Uterus (tissue), 4 donors: ENCODE data around the gene FOSB. TPM values are rescaled to one million over a fixed set of nuclear protein-coding genes. Genes with fewer than 3 reads are reported as not detected.
A peak's percentile ranks its signal among the peaks of the same experiment; 100 is the strongest.

Experiments
- DNase-seq, 2 donors: peaks; one replicate each; pipeline ENCODE4 v3.0.0-alpha.2; 2019 to 2020
- H3K27ac ChIP-seq, 2 donors: fragments of 200-600 bp; sonication (generic); 1 replicate in 1 of 2; 2 replicates in 1 of 2; pipeline ENCODE4 v1.5.1; 2016 to 2018
- H3K27me3 ChIP-seq, 2 donors: fragments of 200-600 bp; sonication (generic); one replicate each; pipeline ENCODE4 v1.5.1; 2018 to 2019; ENCODE audit warnings: control low read depth in 1 of 2
- H3K36me3 ChIP-seq, 2 donors: fragments of 200-600 bp; sonication (generic); one replicate each; pipeline ENCODE4 v1.5.1; 2019; ENCODE audit warnings: control low read depth in 1 of 2
- H3K4me1 ChIP-seq, 2 donors: fragments of 200-600 bp; sonication (generic); one replicate each; pipeline ENCODE4 v1.5.1; 2018 to 2019; ENCODE audit warnings: control low read depth in 1 of 2
- H3K4me3 ChIP-seq, 2 donors: fragments of 200-600 bp; sonication (generic); 1 replicate in 1 of 2; 2 replicates in 1 of 2; pipeline ENCODE4 v1.5.1; 2018 to 2019; ENCODE audit warnings: mild to moderate bottlenecking in 1 of 2
- H3K9me3 ChIP-seq, 2 donors: fragments of 200-600 bp; sonication (generic); one replicate each; pipeline ENCODE4 v1.5.1; 2019; ENCODE audit warnings: control low read depth in 1 of 2
- POLR2A ChIP-seq, 2 donors: fragments of 450-650 bp; IDR thresholded peaks; one replicate each; pipeline ENCODE4 v1.6.1; 2016; ENCODE audit warnings: antibody characterized with exemption in 2 of 2, mild to moderate bottlenecking in 1 of 2, moderate library complexity in 1 of 2
- intact Hi-C: fragments of 100-400 bp; cut with DNase I; formaldehyde crosslinking; loops from one replicate; pipeline ENCODE4 v1.15.1; 2023; ENCODE audit warnings: low total_unique reads
- total RNA-seq, 4 donors: library from RNA; depleted of rRNA in 3 of 4; stranded (reverse); fragments of >200 nt in 3 of 4; gene quantifications; one replicate each; pipeline versions ENCODE4 v1.1.0 to v1.2.4, GENCODE V29; 2014 to 2023
- TF ChIP-seq, protein P1 (sequence below), 4 experiments: fragments of 200-600 bp in 2 of 4; fragments of 450-650 bp in 2 of 4; sonication (generic) in 2 of 4; IDR thresholded peaks; one replicate each; pipeline ENCODE4 v1.5.1; 2016 to 2019; ENCODE audit warnings: antibody characterized with exemption in 4 of 4, mild to moderate bottlenecking in 2 of 4, moderate library complexity in 1 of 4
- donor health status: DM: yes; HTN: yes; CAD: no.

The FOSB gene
- total RNA-seq, 4 donors from 2014 or later = 8.1 to 52.1 (median 28.6) TPM; not detected in 1

DNA sequence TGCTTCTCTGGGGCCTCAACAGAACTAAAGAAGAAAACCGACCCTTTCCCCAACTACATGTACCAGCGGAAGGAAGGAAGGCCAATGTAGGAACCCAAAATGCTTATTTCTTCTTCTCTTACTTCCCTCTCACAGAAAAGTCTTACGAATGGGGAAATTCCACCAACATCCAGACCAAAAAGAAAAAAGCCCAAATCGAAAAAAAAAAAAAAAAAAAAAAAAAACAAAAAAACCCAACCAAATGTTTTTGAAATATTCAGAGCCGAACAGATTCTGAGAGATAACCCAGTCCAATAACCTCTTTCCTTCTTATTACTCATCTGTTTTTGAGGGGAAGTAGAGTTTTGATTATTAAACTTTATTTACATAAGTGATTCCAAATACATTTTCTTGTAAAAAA lies 34.3 kb downstream of the FOSB start:
- intact Hi-C loops = no loop called here
- no peak overlapping the region for H3K4me3 ChIP-seq
- no peak overlapping the region for H3K27ac ChIP-seq
- no peak for DNase-seq
- no peaks in the 10 kb centered on the region for H3K4me1 ChIP-seq
- TF ChIP-seq POLR2A (IDR thresholded peaks at IDR 0.05) = no peak
- TF ChIP-seq, protein P1, sequence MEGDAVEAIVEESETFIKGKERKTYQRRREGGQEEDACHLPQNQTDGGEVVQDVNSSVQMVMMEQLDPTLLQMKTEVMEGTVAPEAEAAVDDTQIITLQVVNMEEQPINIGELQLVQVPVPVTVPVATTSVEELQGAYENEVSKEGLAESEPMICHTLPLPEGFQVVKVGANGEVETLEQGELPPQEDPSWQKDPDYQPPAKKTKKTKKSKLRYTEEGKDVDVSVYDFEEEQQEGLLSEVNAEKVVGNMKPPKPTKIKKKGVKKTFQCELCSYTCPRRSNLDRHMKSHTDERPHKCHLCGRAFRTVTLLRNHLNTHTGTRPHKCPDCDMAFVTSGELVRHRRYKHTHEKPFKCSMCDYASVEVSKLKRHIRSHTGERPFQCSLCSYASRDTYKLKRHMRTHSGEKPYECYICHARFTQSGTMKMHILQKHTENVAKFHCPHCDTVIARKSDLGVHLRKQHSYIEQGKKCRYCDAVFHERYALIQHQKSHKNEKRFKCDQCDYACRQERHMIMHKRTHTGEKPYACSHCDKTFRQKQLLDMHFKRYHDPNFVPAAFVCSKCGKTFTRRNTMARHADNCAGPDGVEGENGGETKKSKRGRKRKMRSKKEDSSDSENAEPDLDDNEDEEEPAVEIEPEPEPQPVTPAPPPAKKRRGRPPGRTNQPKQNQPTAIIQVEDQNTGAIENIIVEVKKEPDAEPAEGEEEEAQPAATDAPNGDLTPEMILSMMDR (IDR thresholded peaks at IDR 0.05) = no peak
- no peaks in the 10 kb centered on the region for H3K36me3 ChIP-seq
- H3K27me3 ChIP-seq = peaks cover 0 to 4% of the 10 kb centered on the region in 2 donors
- H3K9me3 ChIP-seq = no peaks in the 10 kb centered on the region

DNA sequence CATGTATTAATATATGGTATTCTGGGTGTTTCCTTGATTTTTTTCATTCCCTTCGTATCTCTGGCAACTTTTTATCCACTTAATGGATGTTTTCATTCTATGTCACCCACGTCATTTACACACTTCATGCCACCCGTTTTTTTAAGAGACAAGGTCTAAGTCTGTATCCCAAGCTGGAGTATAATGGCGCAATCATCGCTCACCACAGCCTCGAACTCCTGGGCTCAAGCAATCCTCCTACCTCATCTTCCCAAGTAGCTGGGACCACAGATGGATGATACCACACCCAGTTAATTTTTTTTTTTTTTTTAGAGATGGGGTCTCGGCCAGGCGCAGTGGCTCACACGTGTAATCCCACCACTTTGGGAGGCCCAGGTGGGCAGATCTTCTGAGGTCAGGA lies 36.1 kb downstream of the FOSB start:
- DNase-seq = no peak
- H3K36me3 ChIP-seq = no peaks in the 10 kb centered on the region
- H3K27me3 ChIP-seq = peaks cover 0 to 2% of the 10 kb centered on the region in 2 donors
- no peaks in the 10 kb centered on the region for H3K4me1 ChIP-seq
- intact Hi-C loops = no loop called here
- H3K4me3 ChIP-seq = no peak overlapping the region
- no peak overlapping the region for H3K27ac ChIP-seq
- H3K9me3 ChIP-seq = no peaks in the 10 kb centered on the region
- TF ChIP-seq, protein P1 (IDR thresholded peaks at IDR 0.05) = no peak
- TF ChIP-seq POLR2A (IDR thresholded peaks at IDR 0.05) = no peak

DNA sequence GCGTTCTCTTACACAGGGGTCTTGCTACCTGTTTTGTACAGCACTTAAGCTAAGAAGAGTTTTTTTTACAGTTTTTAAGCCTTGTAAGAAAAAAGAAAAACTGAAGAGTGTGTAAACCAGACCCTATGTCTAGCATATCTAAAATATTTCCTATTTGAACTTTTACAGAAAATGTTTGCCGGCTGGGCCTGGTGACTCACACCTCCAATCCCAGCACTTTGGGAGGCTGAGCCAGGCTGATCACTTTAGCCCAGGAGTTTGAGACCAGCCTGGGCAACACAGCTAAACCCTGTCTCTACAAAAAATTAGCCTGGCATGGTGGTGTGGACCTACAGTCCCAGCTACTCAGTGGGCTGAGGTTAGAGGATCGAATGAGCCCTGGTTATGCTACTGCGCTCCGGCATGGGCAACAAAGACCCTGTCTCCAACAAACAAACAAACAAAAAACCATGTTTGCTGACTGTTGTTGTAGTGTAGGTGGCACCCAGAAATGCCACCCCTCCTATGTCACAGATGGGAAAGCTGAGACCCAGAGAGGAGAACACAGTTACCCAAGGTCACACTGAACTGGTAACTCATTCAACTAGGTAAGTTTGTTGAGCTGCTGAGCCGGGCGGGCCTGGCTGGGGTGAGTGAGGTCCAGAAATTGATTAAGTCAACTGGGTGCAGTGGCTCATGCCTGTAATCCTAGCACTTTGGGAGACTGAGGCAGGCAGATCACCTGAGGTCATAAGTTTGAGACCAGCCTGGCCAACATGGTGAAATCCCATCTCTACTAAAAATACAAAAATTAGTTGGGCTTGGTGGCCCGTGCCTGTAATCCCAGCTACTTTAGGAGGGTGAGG lies 37.6 kb downstream of the FOSB start:
- TF ChIP-seq, protein P1 (IDR thresholded peaks at IDR 0.05) = no peak
- TF ChIP-seq POLR2A (IDR thresholded peaks at IDR 0.05) = no peak
- H3K4me3 ChIP-seq = no peak overlapping the region
- no peaks in the 10 kb centered on the region for H3K9me3 ChIP-seq
- H3K36me3 ChIP-seq = no peaks in the 10 kb centered on the region
- H3K4me1 ChIP-seq = no peaks in the 10 kb centered on the region
- no peak for DNase-seq
- peak overlapping the region; percentile 83 to 96 for H3K27ac ChIP-seq
- intact Hi-C loops = no loop called here
- H3K27me3 ChIP-seq = no peaks in the 10 kb centered on the region

DNA sequence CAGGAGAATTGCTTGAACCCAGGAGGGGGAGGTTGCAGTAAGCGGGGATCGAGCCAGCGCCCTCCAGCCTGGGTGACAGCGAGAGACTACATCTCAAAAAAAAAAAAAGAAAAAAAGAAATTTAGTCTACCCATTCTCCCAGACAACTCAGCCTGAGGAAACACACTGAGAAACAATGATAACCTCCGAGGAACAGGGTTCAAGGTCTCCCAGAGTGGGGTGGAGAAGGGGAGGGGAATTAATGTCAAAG lies 38.1 kb downstream of the FOSB start:
- H3K27me3 ChIP-seq = no peaks in the 10 kb centered on the region
- TF ChIP-seq, protein P1 (IDR thresholded peaks at IDR 0.05) = no peak
- no peak for TF ChIP-seq POLR2A (IDR thresholded peaks at IDR 0.05)
- H3K9me3 ChIP-seq = no peaks in the 10 kb centered on the region
- no peaks in the 10 kb centered on the region for H3K4me1 ChIP-seq
- peak overlapping the region; percentile 83 to 96 for H3K27ac ChIP-seq
- intact Hi-C loops = no loop called here
- H3K36me3 ChIP-seq = no peaks in the 10 kb centered on the region
- peak overlapping the region; percentile 74 to 91 for H3K4me3 ChIP-seq
- no peak for DNase-seq

DNA sequence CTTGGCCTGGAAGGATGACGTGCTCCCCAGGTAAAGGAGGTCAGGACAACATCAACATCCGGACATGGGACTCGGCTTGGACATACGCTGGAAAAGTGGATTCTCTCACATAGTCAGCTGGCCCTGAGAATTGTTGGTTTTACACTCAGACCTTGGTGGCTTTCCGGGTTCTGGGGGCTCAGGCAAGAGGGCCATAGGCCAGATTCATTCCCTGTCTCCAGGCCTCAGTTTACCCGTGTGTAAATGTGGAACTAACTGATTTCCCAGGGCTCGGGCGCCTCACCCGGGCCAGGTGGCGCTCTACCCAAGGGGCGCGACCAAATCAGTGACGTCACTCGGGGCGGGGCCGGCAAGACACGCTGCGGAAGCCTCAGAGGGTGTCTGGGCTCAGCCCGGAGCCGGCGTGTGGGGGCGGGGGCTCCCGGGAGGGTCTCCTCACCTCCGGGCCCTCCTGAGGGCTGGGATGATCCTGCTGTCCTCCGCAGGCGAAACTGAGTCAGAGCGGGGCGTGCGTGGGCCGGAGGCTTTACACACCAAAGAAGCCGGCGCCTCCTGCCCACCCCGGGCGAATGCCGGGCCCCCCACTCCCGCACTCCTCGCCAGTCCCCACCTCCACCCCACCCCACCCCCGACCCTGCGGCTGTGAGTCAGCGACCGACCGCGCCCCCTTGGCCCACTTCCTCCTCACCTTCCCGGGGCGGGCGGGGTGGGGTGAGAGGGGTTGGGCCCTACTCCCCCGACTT lies 38.6 kb downstream of the FOSB start:
- no peaks in the 10 kb centered on the region for H3K9me3 ChIP-seq
- peak overlapping the region; percentile 83 to 96 for H3K27ac ChIP-seq
- H3K36me3 ChIP-seq = no peaks in the 10 kb centered on the region
- H3K4me1 ChIP-seq = no peaks in the 10 kb centered on the region
- H3K4me3 ChIP-seq = peak overlapping the region; percentile 74 to 91
- peak; percentile 93 to 95 for DNase-seq
- no peaks in the 10 kb centered on the region for H3K27me3 ChIP-seq
- intact Hi-C loops = no loop called here
- TF ChIP-seq, protein P1 (IDR thresholded peaks at IDR 0.05) = peak; percentile 36 to 59 (median 54)
- peak; percentile 73 to 88 for TF ChIP-seq POLR2A (IDR thresholded peaks at IDR 0.05)
